ENCODE measurements around the gene POU5F1. TPM values are rescaled to one million over a fixed set of nuclear protein-coding genes. Genes with fewer than 3 reads are reported as not detected.
A peak's percentile ranks its signal among the peaks of the same experiment; 100 is the strongest.

The POU5F1 gene
- total and polyA plus RNA-seq, 2 of the 4 experiments (the other 2 are of a cell fraction): not detected

GRCh38 chr6:31118178-31118577, 52.3 kb downstream of the POU5F1 start:
- CTCF ChIA-PET: interaction anchor here (0.6 kb wide), 1 partner anchor 27 kb away, joined by 5 read pairs; no protein-coding TSS in a partner anchor
- intact Hi-C loops (cut with micrococcal nuclease) (no loop called here), in situ Hi-C loops (cut with MboI; ENCODE audit: low sequenced_read_pairs) (no loop called here), dilution Hi-C loops (cut with HindIII; ENCODE audit: low sequenced_read_pairs, unreplicated experiment) (no loop called here)
- BruUV-seq (replicated peaks): no TSS peak
- Histone ChIP-seq H3K27ac (ENCODE audit: insufficient read depth, low read length) (no peak overlapping the region), H3K9me3 (ENCODE audit: control insufficient read depth, insufficient read depth, low read length) (no peaks in the 10 kb centered on the region), H3K4me2 (ENCODE audit: low read depth, low read length) (no peak overlapping the region), H2AK9ac (replicated peaks; ENCODE audit: low read depth, low read length, poor library complexity) (peak overlapping the region; percentile 35), H2AK5ac (ENCODE audit: low read depth, low read length) (no peak overlapping the region), H3K4me1 (ENCODE audit: control insufficient read depth, insufficient read depth, low read length) (peaks cover 13% of the 10 kb centered on the region), H3K56ac (ENCODE audit: extremely low read depth, insufficient read depth, low read length) (no peak overlapping the region), H3K4me3 (ENCODE audit: insufficient read depth, low read depth, low read length) (no peak overlapping the region), H2BK15ac (ENCODE audit: low read depth, low read length) (no peak overlapping the region), H4K8ac (ENCODE audit: low read depth in 2 of 2, low read length in 2 of 2) (no peak overlapping the region), H2BK5ac (ENCODE audit: low read depth, low read length, poor library complexity, severe bottlenecking) (no peak overlapping the region), H2AFZ (replicated peaks; ENCODE audit: low read length, poor library complexity) (no peak overlapping the region), H3K18ac (ENCODE audit: low read depth, low read length) (no peak overlapping the region), H3K14ac (replicated peaks; ENCODE audit: low read depth, low read length) (no peak overlapping the region), H3K9ac (ENCODE audit: low read depth, low read length) (no peak overlapping the region), H4K5ac (ENCODE audit: low read depth, low read length) (no peak overlapping the region), H3K9me1 (ENCODE audit: insufficient read depth, low read length) (peaks cover 15% of the 10 kb centered on the region), H3K27me3 (ENCODE audit: control insufficient read depth, insufficient read depth, low read length) (peaks cover 3% of the 10 kb centered on the region; the same call in 1 of the 2 replicates), H3K79me1 (ENCODE audit: low read depth in 1 of 2, low read length in 2 of 2) (peaks cover 0 to 9% of the 10 kb centered on the region in 2 experiments; a peak in 2 of 4 replicates), H2BK20ac (ENCODE audit: low read depth, low read length) (no peak overlapping the region), H2BK120ac (ENCODE audit: low read depth, low read length) (no peak overlapping the region), H4K91ac (ENCODE audit: insufficient read depth, low read depth, low read length) (no peak overlapping the region), H4K20me1 (ENCODE audit: insufficient read depth, low read length) (no peaks in the 10 kb centered on the region), H3K23ac (ENCODE audit: low read depth, low read length) (no peak overlapping the region), H3K36me3 (ENCODE audit: control insufficient read depth, insufficient read depth, low read length) (no peaks in the 10 kb centered on the region), H3K4ac (ENCODE audit: low read depth, low read length) (no peak overlapping the region)
- TF ChIP-seq, protein P1, sequence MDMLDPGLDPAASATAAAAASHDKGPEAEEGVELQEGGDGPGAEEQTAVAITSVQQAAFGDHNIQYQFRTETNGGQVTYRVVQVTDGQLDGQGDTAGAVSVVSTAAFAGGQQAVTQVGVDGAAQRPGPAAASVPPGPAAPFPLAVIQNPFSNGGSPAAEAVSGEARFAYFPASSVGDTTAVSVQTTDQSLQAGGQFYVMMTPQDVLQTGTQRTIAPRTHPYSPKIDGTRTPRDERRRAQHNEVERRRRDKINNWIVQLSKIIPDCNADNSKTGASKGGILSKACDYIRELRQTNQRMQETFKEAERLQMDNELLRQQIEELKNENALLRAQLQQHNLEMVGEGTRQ (IDR thresholded peaks at IDR 0.05; ENCODE audit: low read depth, low read length): no peak
- no peak for TF ChIP-seq MAZ (IDR thresholded peaks at IDR 0.05; ENCODE audit: borderline replicate concordance, low read depth, low read length)
- no peak for TF ChIP-seq CHD1 (IDR thresholded peaks at IDR 0.05; ENCODE audit: low read depth, low read length)
- no peak for TF ChIP-seq CTCF (conservative IDR thresholded peaks at IDR 0.05; ENCODE audit: low read depth, low read length)
- TF ChIP-seq RFX5 (IDR thresholded peaks at IDR 0.05; ENCODE audit: low read depth, low read length): no peak
- no peak for TF ChIP-seq POLR2A (IDR thresholded peaks at IDR 0.05; ENCODE audit: low read depth, low read length)
- POLR2A ChIA-PET (ENCODE audit: unreplicated experiment): no interaction called here
- ATAC-seq (ENCODE audit: low read depth) (no peak), DNase-seq (no peak)
- WGBS, 2 experiments (ENCODE audit: extremely low coverage in 2 of 2, insufficient read length in 1 of 2): 100% methylated on average over 3 of the region's 7 CpGs; no CpG with 5 or more reads in 1 of the 2 experiments
